Measurements from ENCODE around the gene USP24.

DNA sequence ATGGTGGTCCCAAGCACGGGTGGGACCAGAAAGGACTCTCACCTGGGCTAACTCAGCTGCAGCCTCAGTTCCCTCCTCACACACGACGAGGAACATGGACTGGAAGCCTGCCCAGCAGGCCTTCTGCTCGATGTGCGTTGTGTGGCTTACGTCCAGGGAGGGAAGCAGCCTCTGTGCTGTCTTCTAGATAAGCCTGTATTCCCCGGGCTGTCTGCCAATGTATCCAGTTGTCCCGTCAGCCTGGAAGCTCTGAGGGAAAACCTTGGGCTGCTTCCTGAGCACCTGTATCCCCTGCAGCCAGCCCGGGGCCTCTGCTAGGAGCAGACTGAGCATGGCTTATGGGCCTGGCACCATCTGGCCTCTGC, 165.3 kb downstream of the USP24 start:
- TF ChIP-seq POLR2A (IDR thresholded peaks at IDR 0.05; ENCODE audit: low read depth, low read length) (no peak), POLR2AphosphoS5 (IDR thresholded peaks at IDR 0.05; ENCODE audit: low read depth, low read length) (no peak), TAF1 (IDR thresholded peaks at IDR 0.05; ENCODE audit: low read depth, low read length) (no peak), PAX5 (IDR thresholded peaks at IDR 0.05; ENCODE audit: insufficient read depth, low read length, severe bottlenecking) (no peak), SPI1 (IDR thresholded peaks at IDR 0.05; ENCODE audit: low read depth, low read length) (no peak)
